Measurements from ENCODE around the gene ALKBH3. TPM values are rescaled to one million over a fixed set of nuclear protein-coding genes. Genes with fewer than 3 reads are reported as not detected.

ALKBH3 gene
- total RNA-seq, 1 experiment from 2014 or later: 36.7 TPM

- no peak for TF ChIP-seq ZBTB33 (IDR thresholded peaks at IDR 0.05; ENCODE audit: extremely low read depth, insufficient replicate concordance, low read length)
- peak; percentile 66 for TF ChIP-seq MAX (IDR thresholded peaks at IDR 0.05)
- peak; percentile 98 for TF ChIP-seq EGR1 (IDR thresholded peaks at IDR 0.05; ENCODE audit: low read depth)
- 0 out of 2 replicates have a peak, but pooled peaks have one; percentile 10 for TF ChIP-seq RAD21 (IDR thresholded peaks at IDR 0.05; ENCODE audit: low read depth)
- TF ChIP-seq EZH2phosphoT487 (IDR thresholded peaks at IDR 0.05; ENCODE audit: borderline replicate concordance): no peak
- peak; percentile 87 for TF ChIP-seq ATF3 (IDR thresholded peaks at IDR 0.05)
- peak; percentile 83 for TF ChIP-seq TCF7L2 (IDR thresholded peaks at IDR 0.05; ENCODE audit: borderline replicate concordance, extremely low read depth, insufficient read depth, insufficient read length)
- peak; percentile 97 for TF ChIP-seq SP1 (IDR thresholded peaks at IDR 0.05; ENCODE audit: low read depth)
Observed at GRCh38 chr11:43830928-43831440, 49.6 kb upstream of the ALKBH3 start (continued).

- Histone ChIP-seq H4K20me1 (ENCODE audit: insufficient read depth) (no peaks in the 10 kb centered on the region), H3K9me3 (ENCODE audit: control insufficient read depth in 1 of 2, insufficient read depth in 1 of 2, low read depth in 1 of 2, low read length in 2 of 2) (no peaks in the 10 kb centered on the region), H3K4me3 (replicated peaks in 1 of 2; ENCODE audit: low read depth in 1 of 2, low read length in 2 of 2) (no peak overlapping the region), H3K4me2 (ENCODE audit: low read length) (no peak overlapping the region), H3K27me3 (ENCODE audit: insufficient read depth, low read length) (no peaks in the 10 kb centered on the region), H3K27ac (ENCODE audit: low read depth, low read length) (no peak overlapping the region), H2AFZ (ENCODE audit: low read depth, low read length, poor library complexity, severe bottlenecking) (no peak overlapping the region), H3K9me2 (ENCODE audit: insufficient read depth) (no peaks in the 10 kb centered on the region), H3K4me1 (ENCODE audit: control insufficient read depth in 1 of 2, insufficient read depth in 2 of 2, low read length in 2 of 2) (peaks cover 24 to 44% of the 10 kb centered on the region in 2 experiments), H3K79me2 (ENCODE audit: insufficient read depth, low read length) (no peaks in the 10 kb centered on the region), H3K36me3 (ENCODE audit: control insufficient read depth in 1 of 2, insufficient read depth in 2 of 2, low read length in 2 of 2) (no peaks in the 10 kb centered on the region), H3K9ac (ENCODE audit: low read length) (no peak overlapping the region)
- DNase-seq (ENCODE audit: low read depth, low spot score) (no peak), ATAC-seq (no peak)
- CTCF ChIA-PET: no interaction called here
- POLR2A ChIA-PET: no interaction called here
- RAD21 ChIA-PET (ENCODE audit: low non-redundant PET in 1 of 2, low total read pairs in 2 of 2, uncharacterized antibody in 2 of 2, unreplicated experiment in 2 of 2): interaction anchor here in 1 of 2 experiments (1.0 kb wide), 1 partner anchor 19 kb away, joined by 3 read pairs; no protein-coding TSS in a partner anchor
- BruUV-seq (replicated peaks): no TSS peak
- intact Hi-C loops (cut with micrococcal nuclease): no loop called here
- no peak for TF ChIP-seq EZH2 (IDR thresholded peaks at IDR 0.05)
- TF ChIP-seq POLR2AphosphoS5 (IDR thresholded peaks at IDR 0.05; ENCODE audit: low read depth, low read length): no peak
- no peak for TF ChIP-seq FOSL1 (IDR thresholded peaks at IDR 0.05; ENCODE audit: low read depth)
- TF ChIP-seq POLR2A (IDR thresholded peaks at IDR 0.05; ENCODE audit: borderline replicate concordance, extremely low read depth, insufficient read depth, insufficient read length): no peak
- TF ChIP-seq ELF1 (IDR thresholded peaks at IDR 0.05; ENCODE audit: borderline replicate concordance, low read depth): no peak
- TF ChIP-seq ZBTB33 (IDR thresholded peaks at IDR 0.05; ENCODE audit: extremely low read depth, insufficient replicate concordance, low read length): no peak
- no peak for TF ChIP-seq YY1 (IDR thresholded peaks at IDR 0.05; ENCODE audit: extremely low read depth, insufficient replicate concordance, low read depth, low read length)
- no peak for TF ChIP-seq SP1 (IDR thresholded peaks at IDR 0.05; ENCODE audit: low read depth)
- no peak for TF ChIP-seq ZNF274 (IDR thresholded peaks at IDR 0.05; ENCODE audit: low read depth, low read length)
- TF ChIP-seq SIN3A (IDR thresholded peaks at IDR 0.05; ENCODE audit: low read depth): no peak
- TF ChIP-seq EGR1 (IDR thresholded peaks at IDR 0.05; ENCODE audit: low read depth): no peak
- TF ChIP-seq ZFX (IDR thresholded peaks at IDR 0.05): no peak
Observed at GRCh38 chr11:43832536-43832935, 48.1 kb upstream of the ALKBH3 start.
